ENCODE results near the gene ZFP36L1. TPM values are rescaled to one million over a fixed set of nuclear protein-coding genes. Genes with fewer than 3 reads are reported as not detected.
"Not testable (repeated sequence)": the region's sequence is repeated elsewhere in the genome, so short reads cannot be mapped to it uniquely, and the experiment has no call there.

The ZFP36L1 gene
- total and polyA plus RNA-seq, 7 donors: 26.6 to 413 (median 217) TPM

DNA sequence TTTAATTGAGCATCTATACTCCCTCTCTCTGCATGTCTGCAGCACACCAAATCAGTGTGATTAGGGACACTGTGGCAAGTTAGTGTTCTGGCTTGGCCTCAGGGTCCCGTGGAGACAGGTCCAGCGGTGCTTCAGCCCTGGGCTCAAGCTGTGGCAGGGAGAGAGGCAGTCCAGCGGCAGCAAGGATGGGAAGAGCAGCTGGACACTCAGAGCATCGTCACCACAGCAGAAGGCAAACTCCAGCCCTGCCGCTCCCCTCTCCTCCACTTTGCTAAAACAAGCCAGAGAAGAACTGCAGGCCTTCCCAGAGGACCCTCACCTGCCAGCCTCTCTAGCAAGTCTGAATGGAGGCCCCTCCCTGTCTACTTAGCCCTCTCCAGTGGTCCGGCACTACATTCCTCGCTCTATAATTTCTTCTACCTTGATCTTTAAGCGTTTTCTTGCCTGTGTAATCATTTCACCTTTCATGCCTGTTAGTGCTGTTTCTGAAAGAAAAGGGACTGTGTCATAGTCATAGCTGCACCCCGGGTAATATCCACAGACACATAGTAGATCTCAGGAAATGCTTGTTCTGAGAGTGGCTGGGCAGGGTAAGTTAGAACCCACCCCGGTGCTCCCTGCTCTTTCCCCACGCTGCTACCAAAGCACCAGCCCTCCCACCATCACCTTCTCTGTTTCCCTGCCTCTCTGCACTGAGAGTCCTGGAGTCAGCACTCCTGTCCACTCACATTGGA, 22.1 kb downstream of the ZFP36L1 start:
- DNase-seq: no peak
- H3K4me3 ChIP-seq: no peak overlapping the region
- H3K27me3 ChIP-seq: no peaks in the 10 kb centered on the region
- H3K4me1 ChIP-seq: no peaks in the 10 kb centered on the region
- H3K36me3 ChIP-seq: no peaks in the 10 kb centered on the region
- no peak for TF ChIP-seq POLR2AphosphoS5 (IDR thresholded peaks at IDR 0.05)
- no peak overlapping the region for H3K27ac ChIP-seq
- no peaks in the 10 kb centered on the region for H3K9me3 ChIP-seq
- intact Hi-C loops (cut with DNase I): no loop called here
- 89 to 92% methylated on average over 11 of the region's 11 CpGs for WGBS, 2 donors

- WGBS, 2 donors: 93 to 95% methylated on average over 9 of the region's 9 CpGs
- TF ChIP-seq CTCF (IDR thresholded peaks at IDR 0.05): no peak
- TF ChIP-seq EP300 (IDR thresholded peaks at IDR 0.05): no peak
- no peak for TF ChIP-seq POLR2A (IDR thresholded peaks at IDR 0.05)
- no peak for TF ChIP-seq POLR2AphosphoS5 (IDR thresholded peaks at IDR 0.05)
- no peaks in the 10 kb centered on the region for H3K27me3 ChIP-seq
- DNase-seq: no peak
- H3K4me3 ChIP-seq: no peak overlapping the region
- no peaks in the 10 kb centered on the region for H3K9me3 ChIP-seq
- no peaks in the 10 kb centered on the region for H3K4me1 ChIP-seq
- H3K36me3 ChIP-seq: no peaks in the 10 kb centered on the region
- no peak overlapping the region for H3K27ac ChIP-seq
- intact Hi-C loops (cut with DNase I): no loop called here
Measured at GRCh38 chr14:68770051-68770450, 22.8 kb downstream of the ZFP36L1 start.

GRCh38 chr14:68768316-68768715, 24.6 kb downstream of the ZFP36L1 start:
- Histone ChIP-seq H3K4me1 (no peaks in the 10 kb centered on the region), H3K27me3 (no peaks in the 10 kb centered on the region), H3K4me3 (no peak overlapping the region), H3K36me3 (no peaks in the 10 kb centered on the region), H3K9me3 (no peaks in the 10 kb centered on the region), H3K27ac (no peak overlapping the region)
- no peak for TF ChIP-seq EP300 (IDR thresholded peaks at IDR 0.05)
- no peak for TF ChIP-seq POLR2A (IDR thresholded peaks at IDR 0.05)
- 85 to 93% methylated on average over 7 of the region's 7 CpGs for WGBS, 2 donors
- no peak for DNase-seq
- intact Hi-C loops (cut with DNase I): no loop called here

DNA sequence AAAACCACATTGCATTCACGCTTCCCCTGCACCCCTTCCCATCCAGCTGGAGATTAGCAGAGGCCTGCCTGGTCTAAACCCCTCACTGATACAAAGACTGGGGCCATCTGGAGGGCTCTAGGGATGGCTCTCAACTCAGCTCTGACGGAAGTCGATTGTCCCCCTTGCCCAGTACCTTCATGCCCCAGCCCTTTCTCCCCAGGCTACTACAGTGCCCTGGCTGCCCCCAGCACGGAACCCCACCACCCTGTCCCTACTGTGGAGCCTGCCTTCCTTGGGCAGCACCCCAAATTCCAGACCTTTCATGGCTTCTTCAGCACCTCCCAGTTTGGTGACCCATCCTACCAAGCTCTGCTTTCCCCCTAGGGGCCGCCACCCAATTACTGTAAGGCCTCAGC, 25.6 kb downstream of the ZFP36L1 start:
- H3K9me3 ChIP-seq: no peaks in the 10 kb centered on the region
- 97% methylated on average over 5 of the region's 5 CpGs for WGBS, 2 donors
- no peak for DNase-seq
- no peaks in the 10 kb centered on the region for H3K36me3 ChIP-seq
- H3K27ac ChIP-seq: no peak overlapping the region
- peaks cover 0 to 10% (median 3%) of the 10 kb centered on the region in 4 donors for H3K4me1 ChIP-seq
- intact Hi-C loops (cut with DNase I): no loop called here
- no peak for TF ChIP-seq POLR2A (IDR thresholded peaks at IDR 0.05)
- no peak for TF ChIP-seq POLR2AphosphoS5 (IDR thresholded peaks at IDR 0.05)
- TF ChIP-seq EP300 (IDR thresholded peaks at IDR 0.05): no peak
- TF ChIP-seq CTCF (IDR thresholded peaks at IDR 0.05): no peak
- no peak overlapping the region for H3K4me3 ChIP-seq
- no peaks in the 10 kb centered on the region for H3K27me3 ChIP-seq

DNA sequence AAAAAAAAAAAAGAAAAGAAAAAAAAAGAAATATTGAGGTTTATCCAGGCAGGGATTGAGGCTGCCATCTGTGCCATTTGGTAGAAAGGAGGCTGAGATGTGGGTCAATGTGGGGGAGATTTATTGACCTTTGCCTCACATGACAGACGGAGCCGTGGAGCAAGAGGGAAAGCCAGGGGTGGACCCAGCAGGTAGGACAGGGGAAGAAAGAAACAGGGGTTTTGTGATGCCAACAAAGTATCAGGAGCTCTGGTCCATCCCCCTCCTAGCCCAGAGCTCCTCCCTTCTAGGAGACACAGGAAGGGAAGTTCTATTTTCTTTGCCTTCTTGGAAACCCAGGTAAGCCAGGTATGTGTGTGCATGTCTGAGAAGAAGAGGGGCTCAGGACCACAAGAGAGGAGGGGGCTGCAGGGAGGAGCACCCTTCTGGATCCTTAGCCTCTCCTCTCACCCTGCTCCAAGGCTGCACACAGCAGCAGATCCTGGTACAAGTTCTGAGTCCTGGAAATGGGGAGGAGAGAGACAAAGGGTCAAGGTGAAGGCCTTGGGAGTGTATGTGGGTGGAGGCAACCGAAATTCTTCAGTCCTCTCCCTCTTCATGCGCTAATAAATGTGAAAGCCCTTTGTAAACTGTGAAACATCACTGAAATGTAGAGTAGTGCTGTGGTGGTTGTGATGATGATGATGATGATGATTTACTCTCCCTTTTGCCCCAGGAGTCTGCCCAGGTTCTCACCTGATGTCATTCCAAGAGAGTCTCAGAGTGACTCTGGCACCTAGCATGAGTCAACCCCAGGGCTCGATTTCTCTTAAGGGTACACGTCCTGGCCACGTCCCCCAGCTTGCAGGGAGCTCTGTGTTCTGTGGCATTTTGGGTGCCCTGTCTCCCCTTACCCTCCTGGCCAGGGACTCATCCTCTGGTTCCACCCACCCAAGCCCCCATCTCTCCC, 26.3 kb downstream of the ZFP36L1 start:
- intact Hi-C loops (cut with DNase I): no loop called here
- peaks cover 0 to 11% (median 3%) of the 10 kb centered on the region in 4 donors for H3K4me1 ChIP-seq
- H3K36me3 ChIP-seq: no peaks in the 10 kb centered on the region
- no peaks in the 10 kb centered on the region for H3K9me3 ChIP-seq
- 68 to 80% methylated on average over 7 of the region's 7 CpGs for WGBS, 2 donors
- no peak overlapping the region for H3K4me3 ChIP-seq
- H3K27ac ChIP-seq: no peak overlapping the region
- DNase-seq: peak; percentile 18
- no peaks in the 10 kb centered on the region for H3K27me3 ChIP-seq
- TF ChIP-seq CTCF (IDR thresholded peaks at IDR 0.05) (no peak), POLR2A (IDR thresholded peaks at IDR 0.05) (no peak), EP300 (IDR thresholded peaks at IDR 0.05) (no peak), POLR2AphosphoS5 (IDR thresholded peaks at IDR 0.05) (no peak)

GRCh38 chr14:68763843-68764242, 29.0 kb downstream of the ZFP36L1 start:
- not testable (repeated sequence) for H3K27me3 ChIP-seq, H3K36me3 ChIP-seq, DNase-seq, H3K9me3 ChIP-seq, H3K4me3 ChIP-seq
- H3K27ac ChIP-seq: peak overlapping the region in 3 of 4 donors; percentile 47 to 64 (median 50)
- H3K4me1 ChIP-seq: peaks cover 0 to 11% (median 3%) of the 10 kb centered on the region in 4 donors
- 95 to 99% methylated on average over 4 of the region's 4 CpGs for WGBS, 2 donors
- intact Hi-C loops (cut with DNase I): loop anchor here (5.0 kb wide), 1 partner anchor 42 kb away; no protein-coding TSS in a partner anchor
